Stimulated activated naive CD8-positive, alpha-beta T cell treated with anti-CD3 and anti-CD28 coated beads, Interleukin-15, Interleukin-2, amounts not matched to agents 100 U/mL and 50 U/mL, for 24 hours (primary cell): ENCODE results near the gene GRK1.
"Not testable (repeated sequence)": the region's sequence is repeated elsewhere in the genome, so short reads cannot be mapped to it uniquely, and the experiment has no call there.

Source experiments
- ATAC-seq: fragments of 150-1000 bp; cut with Tn5 transposase; one replicate; pipeline ENCODE4 v1.10.0; 2021
- DNase-seq: peaks from one replicate; pipeline ENCODE4 v3.0.0; 2021

The GRK1 gene

DNA sequence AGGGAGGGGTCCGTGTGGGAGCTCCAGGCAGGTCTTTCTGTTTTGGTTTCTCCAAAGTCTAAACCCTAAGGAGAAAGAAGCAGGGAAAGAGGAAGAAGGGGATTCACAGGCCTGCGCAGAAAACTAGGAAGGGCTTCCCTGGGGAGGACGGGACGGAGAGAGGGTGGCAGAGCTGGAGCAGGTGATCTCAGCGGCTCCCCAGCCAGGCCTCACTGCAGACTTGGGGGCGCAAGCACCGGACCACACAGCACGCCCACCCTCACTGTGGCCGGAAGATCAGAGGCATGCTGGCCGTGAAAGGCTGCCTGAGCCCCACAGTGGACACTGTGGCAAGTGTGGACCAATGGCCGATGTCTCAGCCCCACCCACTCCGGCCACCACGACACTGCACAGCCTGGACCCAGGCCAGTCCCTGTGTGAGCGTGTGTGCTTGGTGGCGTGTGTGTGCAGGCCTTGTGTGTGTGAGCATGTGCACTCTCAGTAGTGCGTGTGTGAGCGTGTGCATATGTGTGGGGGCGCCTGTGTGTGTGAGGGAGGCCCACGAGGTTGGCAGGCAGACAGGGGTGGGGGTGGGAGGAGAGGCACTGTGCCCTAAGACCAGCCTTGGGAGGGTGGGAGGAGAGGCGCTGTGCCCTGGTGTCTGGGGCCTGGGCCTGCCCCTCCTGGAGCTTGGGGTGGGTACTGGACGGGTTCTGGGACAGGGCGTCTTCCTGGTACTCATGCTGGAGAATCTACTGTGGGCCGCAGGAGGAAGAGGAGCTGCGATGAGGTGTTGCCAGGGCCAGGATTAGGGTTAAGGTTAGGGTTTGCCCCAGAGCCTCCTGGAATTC is 76.6 kb downstream of the GRK1 start:
- ATAC-seq (no peak), DNase-seq (no peak)

GRCh38 chr13:113744197-113745000 is 77.4 kb downstream of the GRK1 start:
- no peak for ATAC-seq
- DNase-seq, result no peak

- DNase-seq (no peak), ATAC-seq (no peak)
These were observed 78.0 kb downstream of the GRK1 start for GRCh38 chr13:113745059-113745458.

- ATAC-seq, DNase-seq: not testable (repeated sequence)
These were observed 78.6 kb downstream of the GRK1 start for GRCh38 chr13:113745500-113746142.

DNA sequence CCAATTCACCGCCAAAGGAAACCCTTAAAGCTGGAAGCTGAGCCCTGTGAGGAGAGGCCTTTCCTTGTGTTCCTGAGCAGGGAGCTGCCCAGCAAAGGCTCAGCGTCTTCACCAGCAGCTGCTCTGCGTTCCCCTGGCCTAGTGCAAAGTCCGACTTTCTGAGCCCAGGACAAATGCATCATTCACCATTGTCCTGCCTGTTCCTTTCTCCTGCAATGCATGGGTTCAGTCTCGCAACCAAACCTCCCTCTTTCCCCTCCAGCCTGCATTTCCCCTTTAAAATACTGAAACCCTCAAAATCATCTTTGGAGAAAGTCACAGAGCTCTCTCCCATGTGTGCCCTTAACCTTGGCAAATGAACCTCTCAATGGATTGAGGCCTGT is 79.1 kb downstream of the GRK1 start:
- ATAC-seq (no peak), DNase-seq (no peak)

GRCh38 chr13:113746671-113747070 is 79.7 kb downstream of the GRK1 start:
- ATAC-seq, result no peak
- DNase-seq, result no peak

- DNase-seq, result no peak
- ATAC-seq, result no peak
These were observed 80.3 kb downstream of the GRK1 start for GRCh38 chr13:113747291-113747833.

DNA sequence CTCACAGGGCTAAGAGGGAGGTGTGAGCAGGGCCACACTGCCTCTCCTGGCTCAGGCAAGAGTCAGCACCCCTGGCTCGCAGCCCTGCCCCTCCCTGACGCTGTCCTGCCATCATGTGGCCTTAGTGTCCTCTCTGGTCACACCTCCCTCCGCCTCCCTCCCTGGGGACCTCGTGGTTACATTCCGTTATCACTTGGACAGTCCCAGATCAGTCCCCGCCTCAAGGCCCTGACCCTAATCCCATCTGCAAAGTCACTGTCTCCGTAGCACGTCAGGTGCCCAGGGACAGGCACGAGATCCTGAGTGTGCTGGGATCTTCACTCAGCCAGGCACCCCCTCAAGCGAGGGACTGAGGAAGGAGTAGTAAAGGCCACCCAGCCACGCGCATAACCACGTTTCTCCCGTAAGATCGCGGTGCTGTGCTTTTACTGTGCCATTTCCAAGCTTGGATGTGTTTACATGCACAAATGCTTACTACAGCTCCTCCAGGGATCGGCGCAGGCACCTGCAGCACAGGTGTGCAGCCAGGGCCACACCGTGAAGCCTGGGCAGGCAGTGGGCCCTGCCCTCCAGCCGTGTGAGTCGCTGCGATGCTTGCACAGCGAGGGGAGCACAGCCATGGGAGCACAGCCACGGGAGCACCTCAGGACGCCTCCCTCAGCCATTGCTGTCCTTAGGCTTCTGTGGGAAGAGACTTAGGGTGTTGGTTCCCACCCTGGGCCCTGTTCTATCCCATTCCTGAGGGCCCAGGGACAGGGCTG is 81.3 kb downstream of the GRK1 start:
- DNase-seq (no peak), ATAC-seq (no peak)

DNA sequence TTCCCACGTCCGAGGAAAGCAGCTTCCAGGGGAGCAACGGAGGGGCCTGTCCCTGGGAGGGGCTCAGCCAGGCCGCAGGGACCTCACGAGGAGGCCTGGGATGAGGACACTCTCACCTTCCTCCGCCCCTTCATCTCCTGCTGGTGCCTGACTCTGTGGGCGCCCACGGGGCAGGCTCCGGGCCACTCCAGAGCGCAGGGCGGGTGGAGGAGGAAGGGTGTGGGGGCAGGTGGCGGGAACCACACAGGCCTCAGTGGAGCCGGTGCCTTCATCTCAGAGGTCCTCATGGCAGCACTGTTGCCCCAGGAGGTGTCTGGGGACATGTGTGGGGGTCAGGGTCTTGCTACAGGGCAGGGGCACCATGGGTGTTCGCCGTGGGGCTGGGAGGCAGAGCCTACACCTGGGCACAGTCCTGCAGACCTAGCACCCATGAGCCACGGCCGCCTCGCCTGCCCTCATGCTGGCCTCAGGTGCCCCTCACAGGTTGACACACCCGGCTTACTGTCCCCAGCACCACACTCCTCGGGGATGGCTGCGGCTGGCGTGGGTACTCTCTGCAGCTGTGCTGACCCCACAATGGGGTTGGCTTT is 81.9 kb downstream of the GRK1 start:
- ATAC-seq (no peak), DNase-seq (no peak)

DNA sequence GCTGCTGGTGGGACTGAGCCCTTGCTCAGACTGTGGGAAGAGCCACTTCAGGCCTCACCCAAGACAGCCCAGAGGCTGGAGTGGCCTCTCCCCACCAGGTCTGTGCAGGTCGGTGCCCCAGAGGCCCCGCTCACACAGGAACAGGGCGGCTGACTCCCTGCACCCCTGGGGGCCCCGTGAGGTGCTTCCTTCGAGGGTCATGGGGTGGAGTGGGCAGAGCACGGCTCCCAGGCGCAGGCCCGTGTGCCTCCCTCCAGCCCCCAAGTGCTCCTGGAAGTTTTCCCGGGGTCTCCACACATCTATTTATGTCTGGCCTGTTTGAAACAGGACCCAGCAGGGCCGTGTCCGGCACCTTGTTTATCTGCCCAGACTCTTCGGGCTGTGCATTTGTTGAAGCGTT is 82.5 kb downstream of the GRK1 start:
- ATAC-seq (no peak), DNase-seq (no peak)

- DNase-seq (no peak), ATAC-seq (no peak)
These were observed 82.9 kb downstream of the GRK1 start for GRCh38 chr13:113749967-113750366.

DNA sequence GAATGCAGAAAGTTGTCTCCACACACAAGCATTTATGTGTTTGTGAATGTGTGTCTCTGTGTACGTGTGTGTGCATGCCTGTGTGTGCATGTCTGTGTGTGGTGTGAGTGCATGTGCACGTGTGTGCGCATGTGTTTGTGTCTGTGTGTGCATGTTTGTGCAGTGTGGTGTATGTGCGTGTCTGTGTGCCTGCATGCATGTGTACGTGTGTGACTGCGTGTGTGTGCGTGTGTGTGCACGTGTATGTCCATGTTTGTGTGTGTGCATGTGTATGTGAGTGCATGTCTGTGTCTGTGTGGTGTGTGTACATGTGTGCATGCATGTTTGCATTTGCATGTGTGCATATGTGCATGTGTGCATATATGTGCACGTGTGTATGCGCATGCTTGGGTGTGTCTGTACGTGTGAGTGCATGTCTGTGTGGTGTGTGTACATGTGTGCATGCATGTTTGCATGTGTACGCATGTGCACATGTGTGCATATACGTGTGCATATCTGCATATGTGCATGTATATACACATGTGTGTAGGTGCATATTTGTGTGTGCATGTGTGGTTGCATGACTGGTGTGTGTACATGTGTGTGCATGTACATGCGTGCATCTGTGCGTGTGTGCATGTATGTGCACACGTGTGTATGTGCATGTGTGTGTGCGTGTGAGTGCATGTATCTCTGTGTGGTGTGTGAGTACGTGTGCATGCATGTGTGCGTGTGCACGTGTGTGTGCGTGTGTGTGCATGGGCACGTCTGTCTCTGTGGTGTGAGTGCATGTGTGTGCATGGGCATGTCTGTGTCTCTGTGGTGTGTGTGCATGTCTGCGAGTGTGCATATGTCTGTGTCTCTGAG is 83.8 kb downstream of the GRK1 start:
- DNase-seq (no peak), ATAC-seq (no peak)

- no peak for DNase-seq
- no peak for ATAC-seq
These were observed 84.5 kb downstream of the GRK1 start for GRCh38 chr13:113751491-113751890.

DNA sequence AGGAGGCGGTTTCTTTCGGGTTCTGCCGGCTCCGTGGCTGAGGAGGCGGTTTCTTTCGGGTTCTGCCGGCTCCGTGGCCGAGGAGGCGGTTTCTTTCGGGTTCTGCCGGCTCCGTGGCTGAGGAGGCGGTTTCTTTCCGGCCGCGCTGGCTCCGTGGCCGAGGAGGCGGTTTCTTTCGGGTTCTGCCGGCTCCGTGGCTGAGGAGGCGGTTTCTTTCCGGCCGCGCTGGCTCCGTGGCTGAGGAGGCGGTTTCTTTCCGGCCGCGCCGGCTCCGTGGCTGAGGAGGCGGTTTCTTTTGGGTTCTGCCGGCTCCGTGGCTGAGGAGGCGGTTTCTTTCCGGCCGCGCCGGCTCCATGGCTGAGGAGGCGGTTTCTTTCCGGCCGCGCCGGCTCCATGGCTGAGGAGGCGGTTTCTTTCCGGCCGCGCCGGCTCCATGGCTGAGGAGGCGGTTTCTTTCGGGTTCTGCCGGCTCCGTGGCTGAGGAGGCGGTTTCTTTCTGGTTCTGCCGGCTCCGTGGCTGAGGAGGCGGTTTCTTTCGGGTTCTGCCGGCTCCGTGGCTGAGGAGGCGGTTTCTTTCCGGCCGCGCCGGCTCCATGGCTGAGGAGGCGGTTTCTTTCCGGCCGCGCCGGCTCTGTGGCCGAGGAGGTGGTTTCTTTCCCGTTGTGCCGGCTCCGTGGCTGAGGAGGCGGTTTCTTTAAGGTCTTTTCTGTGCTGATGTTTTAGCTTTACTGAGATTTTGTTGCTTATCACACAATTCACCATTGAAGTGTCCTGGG is 85.4 kb downstream of the GRK1 start:
- ATAC-seq, DNase-seq: not testable (repeated sequence)

DNA sequence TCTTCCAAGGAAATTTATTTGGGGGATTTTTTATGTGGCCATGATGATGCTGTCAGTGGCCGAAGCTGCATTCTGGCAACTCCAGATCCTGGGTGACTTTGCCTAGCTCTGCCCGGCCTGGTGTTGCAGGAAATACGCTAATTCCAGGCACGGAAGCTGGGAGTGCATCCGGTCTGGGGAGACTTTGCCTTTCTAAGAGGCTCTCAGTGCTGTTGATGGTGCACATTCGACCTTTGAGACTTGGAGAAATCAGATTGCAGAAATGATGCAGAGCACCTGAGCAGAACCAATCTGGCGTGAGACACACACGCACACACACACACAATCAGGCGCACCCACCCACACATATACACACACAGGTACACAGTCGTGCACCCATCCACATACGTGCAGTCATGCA is 86.2 kb downstream of the GRK1 start:
- no peak for DNase-seq
- ATAC-seq, result no peak

DNA sequence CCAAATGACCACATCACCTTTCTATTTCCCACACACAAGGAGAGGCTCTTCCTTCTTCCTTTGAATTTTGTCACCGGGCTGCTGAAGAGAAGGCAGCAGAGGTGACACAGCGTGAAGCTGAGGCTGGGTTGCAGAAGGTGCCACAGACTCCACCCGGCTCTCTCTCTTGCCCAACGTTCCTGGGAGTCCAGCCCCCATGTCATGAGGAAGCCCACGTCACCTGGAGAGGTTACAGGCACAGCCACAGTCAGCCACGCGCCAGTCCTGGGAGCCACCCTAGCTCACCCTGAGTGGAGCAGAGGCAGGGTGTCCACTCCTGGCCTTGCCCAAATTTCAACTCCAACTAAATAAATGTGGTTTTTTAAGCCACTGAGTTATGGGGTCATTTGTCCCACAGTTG is 87.2 kb downstream of the GRK1 start:
- DNase-seq (no peak), ATAC-seq (no peak)

GRCh38 chr13:113754691-113755090 is 87.7 kb downstream of the GRK1 start:
- DNase-seq, result no peak
- no peak for ATAC-seq

DNA sequence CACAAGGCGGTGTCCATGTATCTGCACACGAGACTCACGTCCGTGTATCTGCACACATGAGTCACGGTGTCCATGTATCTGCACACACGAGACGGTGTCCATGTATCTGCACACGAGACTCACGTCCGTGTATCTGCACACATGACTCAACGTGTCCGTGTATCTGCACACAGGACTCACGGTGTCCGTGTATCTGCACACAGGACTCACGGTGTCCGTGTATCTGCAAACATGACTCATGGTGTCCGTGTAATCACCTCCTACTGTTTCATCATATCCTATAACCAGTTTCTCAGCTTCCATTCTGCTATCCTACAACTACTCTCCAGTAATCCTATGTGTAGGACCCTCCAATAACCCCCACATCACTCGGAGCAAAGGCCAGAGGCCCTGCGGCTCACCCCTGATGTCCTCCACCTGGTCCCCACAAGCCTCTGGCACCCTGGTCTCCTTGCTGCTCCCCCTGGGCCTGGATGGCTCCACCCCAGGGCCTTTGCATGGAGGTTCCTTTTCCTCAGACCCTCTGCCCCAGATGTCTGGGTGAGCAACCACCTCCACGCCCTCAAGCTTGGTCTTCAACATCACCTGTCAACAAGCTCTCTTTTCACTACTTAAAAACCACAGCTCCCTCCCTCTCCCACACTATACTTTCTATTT is 89.5 kb downstream of the GRK1 start:
- ATAC-seq, result no peak
- no peak for DNase-seq
